CD14-positive monocyte (primary cell): Measurements from ENCODE around the gene ALPI. TPM values are rescaled to one million over a fixed set of nuclear protein-coding genes. Genes with fewer than 3 reads are reported as not detected.

ENCODE experiments used
- DNase-seq, 3 donors: peaks; one replicate each; pipeline ENCODE4 v3.0.0-alpha.2; 2011 to 2022
- H2AFZ ChIP-seq: 2 replicates; pipeline ENCODE4 v1.6.0; 2012; ENCODE audit warnings: mild to moderate bottlenecking, low read depth, low read length, inconsistent platforms; ENCODE audit not compliant: insufficient read depth, poor library complexity, severe bottlenecking
- H3K27ac ChIP-seq, 2 donors: 1 replicate in 1 of 2; 2 replicates in 1 of 2; pipeline ENCODE4 v1.5.1; 2012 to 2013; ENCODE audit warnings: low read length in 2 of 2, control low read depth in 1 of 2, inconsistent platforms in 1 of 2, low read depth in 1 of 2, mild to moderate bottlenecking in 1 of 2
- H3K27me3 ChIP-seq, 2 donors: one replicate each; pipeline versions ENCODE4 v1.6.0 to v1.6.1; 2011 to 2013; ENCODE audit warnings: low read length in 2 of 2; ENCODE audit not compliant: control insufficient read depth in 2 of 2, insufficient read depth in 2 of 2
- H3K36me3 ChIP-seq, 2 donors: replicated peaks in 1 of 2; 1 replicate in 1 of 2; 2 replicates in 1 of 2; pipeline versions ENCODE4 v1.5.1 to v1.6.1; 2012 to 2013; ENCODE audit warnings: low read length in 2 of 2, control low read depth in 1 of 2, inconsistent platforms in 1 of 2, mild to moderate bottlenecking in 1 of 2; ENCODE audit not compliant: insufficient read depth in 2 of 2, control insufficient read depth in 1 of 2
- H3K4me1 ChIP-seq, 2 donors: 1 replicate in 1 of 2; 2 replicates in 1 of 2; pipeline versions ENCODE4 v1.5.1 to v1.6.1; 2012 to 2013; ENCODE audit warnings: low read length in 2 of 2, control low read depth in 1 of 2, inconsistent platforms in 1 of 2, mild to moderate bottlenecking in 1 of 2, moderate library complexity in 1 of 2; ENCODE audit not compliant: insufficient read depth in 2 of 2, control insufficient read depth in 1 of 2
- H3K4me2 ChIP-seq: replicated peaks from 2 replicates; pipeline ENCODE3; 2012; ENCODE audit warnings: low read length, moderate library complexity, mild to moderate bottlenecking; ENCODE audit not compliant: poor library complexity, severe bottlenecking; ENCODE audit errors: extremely low read depth
- H3K4me3 ChIP-seq, 3 experiments: fragments of 200-600 bp in 1 of 3; sonication (generic) in 1 of 3; replicated peaks in 1 of 3; 1 replicate in 2 of 3; 2 replicates in 1 of 3; pipeline ENCODE4 v1.5.1; 2011 to 2013; ENCODE audit warnings: low read length in 3 of 3, mild to moderate bottlenecking in 3 of 3, control low read depth in 2 of 3, low read depth in 2 of 3, inconsistent platforms in 1 of 3, moderate library complexity in 1 of 3
- H3K79me2 ChIP-seq: 2 replicates; pipeline ENCODE4 v1.6.0; 2012; ENCODE audit warnings: mild to moderate bottlenecking, control low read depth, inconsistent platforms, low read length, moderate library complexity; ENCODE audit not compliant: insufficient read depth
- H3K9ac ChIP-seq: 2 replicates; pipeline ENCODE4 v1.6.0; 2017; ENCODE audit warnings: low read length, mild to moderate bottlenecking; ENCODE audit not compliant: insufficient read depth, poor library complexity, severe bottlenecking
- H3K9me3 ChIP-seq, 2 donors: replicated peaks in 1 of 2; 1 replicate in 1 of 2; 2 replicates in 1 of 2; pipeline versions ENCODE4 v1.5.1 to v1.6.1; 2012 to 2013; ENCODE audit warnings: low read length in 2 of 2, control low read depth in 1 of 2; ENCODE audit not compliant: control insufficient read depth in 1 of 2, insufficient read depth in 1 of 2
- H4K20me1 ChIP-seq: 2 replicates; pipeline ENCODE4 v1.6.0; 2012; ENCODE audit warnings: mild to moderate bottlenecking, low read length, control low read depth, moderate library complexity; ENCODE audit not compliant: insufficient read depth
- H3K27ac Mint-ChIP-seq, 7 donors: one replicate each; pipeline ENCODE4 v1.8.0; 2020; ENCODE audit warnings: mild to moderate bottlenecking in 7 of 7, mixed read lengths in 7 of 7, moderate library complexity in 6 of 7, inconsistent platforms in 2 of 7
- H3K27me3 Mint-ChIP-seq, 3 donors: one replicate each; pipeline ENCODE4 v1.8.0; 2021 to 2022; ENCODE audit warnings: low read depth in 3 of 3, mild to moderate bottlenecking in 3 of 3, mixed read lengths in 3 of 3, moderate library complexity in 3 of 3, inconsistent platforms in 1 of 3
- H3K36me3 Mint-ChIP-seq, 2 donors: one replicate each; pipeline ENCODE4 v1.8.0; 2020; ENCODE audit warnings: mixed read lengths in 2 of 2, inconsistent platforms in 1 of 2, mild to moderate bottlenecking in 1 of 2
- H3K4me1 Mint-ChIP-seq: one replicate; pipeline ENCODE4 v1.8.0; 2020; ENCODE audit warnings: mild to moderate bottlenecking, mixed read lengths
- H3K4me3 Mint-ChIP-seq, 2 donors: one replicate each; pipeline ENCODE4 v1.8.0; 2020; ENCODE audit warnings: mild to moderate bottlenecking in 2 of 2, mixed read lengths in 2 of 2, moderate library complexity in 1 of 2
- H3K9me3 Mint-ChIP-seq, 7 donors: one replicate each; pipeline ENCODE4 v1.8.0; 2020 to 2022; ENCODE audit warnings: mixed read lengths in 7 of 7, mild to moderate bottlenecking in 6 of 7, moderate library complexity in 6 of 7, inconsistent platforms in 2 of 7
- CTCF ChIP-seq: fragments of 200-600 bp; IDR thresholded peaks from one replicate; pipeline ENCODE4 v1.8.0; 2022; ENCODE audit warnings: antibody characterized with exemption, mild to moderate bottlenecking
- WGBS: methylation state at CpG from one replicate; pipeline ENCODE4 v1.1.5; 2013; ENCODE audit warnings: missing lambda C conversion rate; ENCODE audit not compliant: insufficient coverage; 5-methylcytosine and 5-hydroxymethylcytosine counted together
- intact Hi-C, 2 donors: fragments of 100-400 bp; cut with micrococcal nuclease; formaldehyde crosslinking; loops; one replicate each; pipeline versions ENCODE4 v1.15.0 to v1.15.1; 2023
- polyA plus RNA-seq, 3 donors: library from polyadenylated mRNA; depleted of rRNA in 1 of 3; unstranded in 2 of 3; stranded (reverse) in 1 of 3; fragments of 300-500 nt in 2 of 3; fragments of >200 nt in 1 of 3; fragmentation: Illumina TruSeq in 2 of 3; gene quantifications; 1 replicate in 2 of 3; 2 replicates in 1 of 3; pipeline ENCODE4 v1.2.3, GENCODE V29; 2012 to 2021

ALPI gene
- polyA plus RNA-seq, 3 donors: not detected

- Histone ChIP-seq H3K79me2 (no peaks in the 10 kb centered on the region), H4K20me1 (no peaks in the 10 kb centered on the region), H3K27me3 (peaks cover 15 to 29% of the 10 kb centered on the region in 2 donors), H3K4me1 (no peaks in the 10 kb centered on the region), H3K4me3 (no peak overlapping the region), H3K9ac (no peak overlapping the region), H3K9me3 (no peaks in the 10 kb centered on the region), H2AFZ (no peak overlapping the region), H3K36me3 (no peaks in the 10 kb centered on the region), H3K4me2 (no peak overlapping the region), H3K27ac (no peak overlapping the region)
- Mint-ChIP-seq H3K36me3 (no peaks in the 10 kb centered on the region), H3K9me3 (peaks cover 0 to 5% (median 0%) of the 10 kb centered on the region in 7 donors), H3K27ac (peak overlapping the region in 1 of 7 donors; percentile 58), H3K4me1 (no peaks in the 10 kb centered on the region), H3K27me3 (peaks cover 29 to 45% (median 34%) of the 10 kb centered on the region in 3 donors), H3K4me3 (no peak overlapping the region)
- intact Hi-C loops: no loop called here
- DNase-seq: no peak
- 90% methylated on average over 23 of the region's 30 CpGs for WGBS
- no peak for TF ChIP-seq CTCF
Measured at GRCh38 chr2:232490221-232491138, 34.5 kb downstream of the ALPI start.

- H3K27me3 ChIP-seq: peaks cover 11 to 28% of the 10 kb centered on the region in 2 donors
- peaks cover 28 to 39% (median 32%) of the 10 kb centered on the region in 3 donors for H3K27me3 Mint-ChIP-seq
- no peak overlapping the region for H3K4me3 ChIP-seq
- no peak overlapping the region for H3K27ac Mint-ChIP-seq
- WGBS: 96% methylated on average over 12 of the region's 12 CpGs
- no peak for DNase-seq
- no peaks in the 10 kb centered on the region for H3K9me3 ChIP-seq
- no peak overlapping the region for H3K4me3 Mint-ChIP-seq
- H3K9me3 Mint-ChIP-seq: peaks cover 0 to 5% (median 0%) of the 10 kb centered on the region in 7 donors
- no peaks in the 10 kb centered on the region for H4K20me1 ChIP-seq
- TF ChIP-seq CTCF: no peak
- H2AFZ ChIP-seq: no peak overlapping the region
- no peaks in the 10 kb centered on the region for H3K4me1 Mint-ChIP-seq
- no peak overlapping the region for H3K9ac ChIP-seq
- no peaks in the 10 kb centered on the region for H3K4me1 ChIP-seq
- intact Hi-C loops: no loop called here
- no peaks in the 10 kb centered on the region for H3K36me3 Mint-ChIP-seq
- H3K79me2 ChIP-seq: no peaks in the 10 kb centered on the region
- no peaks in the 10 kb centered on the region for H3K36me3 ChIP-seq
- H3K27ac ChIP-seq: no peak overlapping the region
- no peak overlapping the region for H3K4me2 ChIP-seq
Measured at GRCh38 chr2:232491139-232491780, 35.3 kb downstream of the ALPI start.
